GM18517 (cell line): ENCODE results near the gene MDK.

Source experiments
- ATAC-seq: cut with Tn5 transposase; IDR thresholded peaks from one replicate; pipeline ENCODE4 v1.9.1; 2021; ENCODE audit warnings: mild to moderate bottlenecking, moderate library complexity; ENCODE audit not compliant: unreplicated experiment

The MDK gene

GRCh38 chr11:46381048-46381818, at the start of gene MDK:
Gene MDK, plus strand, starts transcription at chr11:46381669. Its CDS starts 389 bp downstream, at chr11:46382058.
- ATAC-seq = no peak

GRCh38 chr11:46332093-46332567, 49.3 kb upstream of the MDK start:
- ATAC-seq = no peak

DNA sequence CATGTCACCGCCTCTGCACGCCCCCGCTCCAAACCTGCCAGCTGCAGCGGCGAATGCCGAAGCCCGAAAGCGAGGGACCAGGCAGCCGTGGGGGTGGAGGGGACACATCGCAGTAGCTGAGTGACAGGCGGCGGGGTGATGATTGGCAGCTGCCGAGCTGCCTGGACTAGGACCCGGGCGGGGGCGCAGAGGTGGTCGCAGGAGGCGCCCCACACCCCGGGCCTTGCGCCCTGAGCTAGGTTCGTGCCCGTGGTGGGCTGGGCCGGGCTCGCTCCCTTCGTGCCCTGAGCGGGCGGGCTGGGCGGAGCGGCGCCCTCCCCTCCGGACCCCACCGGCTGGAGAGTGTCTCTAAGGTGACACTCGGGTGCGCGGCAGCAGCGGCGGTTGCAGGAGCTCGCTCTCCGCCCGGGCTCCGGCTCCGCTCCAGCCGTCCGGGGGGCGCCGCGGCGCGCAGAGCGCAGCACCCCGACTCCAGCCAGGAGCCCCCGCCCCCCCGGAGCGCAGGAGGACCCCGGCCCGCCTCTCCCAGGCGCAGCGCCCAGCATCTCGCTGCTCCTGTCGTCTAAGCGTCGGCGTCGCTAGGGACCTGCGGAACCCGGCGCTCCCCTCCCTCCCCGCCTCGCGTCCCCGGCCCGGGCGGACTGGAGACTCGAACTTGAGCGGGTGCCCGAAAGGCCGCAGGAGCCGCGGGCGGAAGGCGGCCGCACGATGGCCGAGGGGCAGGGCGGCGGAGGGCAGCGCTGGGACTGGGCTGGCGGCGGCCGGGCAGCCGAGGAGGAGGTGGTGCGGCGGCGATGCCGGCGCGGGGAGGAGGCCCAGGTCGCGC, 48.7 kb upstream of the MDK start:
- no peak for ATAC-seq

DNA sequence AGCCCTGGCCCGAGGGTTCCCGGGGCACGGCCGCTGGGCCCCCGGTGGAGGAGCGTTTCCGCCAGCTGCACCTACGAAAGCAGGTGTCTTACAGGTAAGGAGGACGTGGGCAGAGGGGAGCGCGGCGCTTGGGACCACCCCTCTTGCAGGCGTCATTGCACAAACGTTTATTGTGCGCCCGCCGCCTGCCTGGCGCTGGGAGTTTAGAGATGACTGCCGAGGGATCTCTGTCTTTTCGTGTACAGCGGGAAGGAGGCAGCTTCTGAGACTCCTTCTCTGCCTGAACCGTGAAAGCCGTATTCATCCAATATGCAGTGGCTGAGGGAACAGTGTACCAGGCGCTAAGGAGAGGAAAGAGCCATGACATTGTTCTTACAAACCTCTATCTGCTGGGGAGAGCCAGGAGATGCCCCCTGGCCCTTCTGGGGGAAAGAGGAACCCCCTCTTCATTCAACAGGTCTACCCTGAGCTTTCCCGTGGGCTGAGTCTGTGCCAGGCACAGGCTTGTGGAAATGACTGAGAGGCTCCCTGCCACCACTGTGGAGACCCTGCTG, 48.0 kb upstream of the MDK start:
- ATAC-seq = no peak

- ATAC-seq = no peak
These were observed 47.3 kb upstream of the MDK start for GRCh38 chr11:46334211-46334610.

GRCh38 chr11:46335271-46335670, 46.2 kb upstream of the MDK start:
- no peak for ATAC-seq

GRCh38 chr11:46335890-46336562, 45.4 kb upstream of the MDK start:
- no peak for ATAC-seq

GRCh38 chr11:46336563-46337180, 44.8 kb upstream of the MDK start:
- no peak for ATAC-seq

DNA sequence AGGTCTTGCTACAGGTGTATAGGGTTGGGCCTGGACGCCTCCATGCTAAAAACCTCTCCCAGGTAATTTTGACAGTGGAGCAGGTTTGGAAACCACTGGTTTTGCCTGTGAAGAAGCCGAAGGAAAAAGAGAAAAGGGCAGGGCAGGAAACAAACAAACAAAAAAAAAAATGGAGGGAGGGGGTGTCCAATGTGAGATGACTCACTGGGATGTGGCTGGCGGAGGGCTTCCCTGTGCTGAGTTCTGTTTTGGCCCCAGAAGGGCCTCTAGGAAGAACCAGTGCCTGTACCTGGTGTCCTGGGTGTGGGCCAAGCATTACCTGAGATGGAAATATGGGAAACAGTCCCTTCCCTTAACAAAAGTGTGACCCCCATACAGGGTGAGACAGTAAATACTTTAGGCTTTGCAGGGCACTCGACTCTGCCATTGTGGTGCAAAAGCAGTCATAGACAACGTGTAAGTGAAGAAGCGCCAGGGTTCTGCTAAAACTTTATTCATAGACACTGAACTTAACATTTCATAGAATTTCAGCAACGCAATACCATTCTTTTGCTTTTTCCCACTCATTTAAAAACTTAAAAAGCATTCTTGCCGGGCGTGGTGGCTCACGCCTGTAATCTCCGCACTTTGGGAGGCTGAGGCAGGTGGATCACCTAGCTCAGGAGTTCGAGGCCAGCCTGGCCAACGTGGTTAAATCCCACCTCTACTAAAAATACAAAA, 43.7 kb upstream of the MDK start:
- ATAC-seq = no peak

- no peak for ATAC-seq
These were observed 42.9 kb upstream of the MDK start for GRCh38 chr11:46338636-46338987.

- no peak for ATAC-seq
These were observed 42.3 kb upstream of the MDK start for GRCh38 chr11:46338988-46339666.

GRCh38 chr11:46339816-46340215, 41.7 kb upstream of the MDK start:
- ATAC-seq = no peak

- no peak for ATAC-seq
These were observed 40.0 kb upstream of the MDK start for GRCh38 chr11:46341454-46341853.

- no peak for ATAC-seq
These were observed 39.2 kb upstream of the MDK start for GRCh38 chr11:46342239-46342638.

DNA sequence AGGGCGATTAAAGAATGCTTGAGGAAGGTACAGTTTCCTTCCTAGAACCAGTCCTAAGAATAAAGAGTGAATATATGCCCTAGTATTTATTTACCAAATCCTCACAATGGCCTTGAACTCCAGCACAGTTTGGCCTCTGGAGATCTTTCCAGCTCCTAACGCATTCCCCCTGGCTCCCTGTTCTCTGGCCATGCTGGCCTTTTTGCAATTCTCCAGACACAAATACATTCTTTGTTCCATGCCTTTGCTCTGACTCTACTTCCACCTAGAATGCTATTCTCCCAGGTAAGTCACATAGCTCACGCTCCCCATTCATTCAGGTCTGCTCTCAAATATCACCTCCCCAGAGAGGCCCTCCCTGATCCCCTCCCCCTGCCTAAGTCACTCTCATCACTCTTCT, 37.9 kb upstream of the MDK start:
- ATAC-seq = no peak

DNA sequence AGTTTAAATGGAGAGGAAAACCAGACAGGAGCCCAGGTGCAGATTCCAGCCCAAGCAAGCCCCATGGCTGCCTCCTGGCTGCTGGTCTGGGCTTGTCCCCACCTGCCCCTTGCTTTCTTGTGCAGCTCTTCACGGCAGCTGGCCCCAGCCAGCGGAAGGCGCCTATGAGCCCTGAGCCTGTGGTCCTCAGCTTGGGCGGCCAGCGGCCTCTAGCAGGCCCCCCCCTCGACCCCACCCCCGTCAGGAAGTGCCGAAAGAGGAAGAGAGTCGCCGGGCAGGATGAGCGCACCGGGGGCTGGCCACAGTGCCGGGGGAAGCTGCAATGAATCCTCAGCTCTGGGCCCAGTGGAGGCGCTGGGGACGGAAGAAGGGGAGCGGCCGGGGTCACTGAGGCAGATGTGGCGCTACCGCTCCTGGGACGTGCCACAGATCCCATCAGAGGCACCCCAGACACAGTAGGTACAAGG, 36.3 kb upstream of the MDK start:
- no peak for ATAC-seq

- ATAC-seq = no peak
These were observed 35.5 kb upstream of the MDK start for GRCh38 chr11:46345881-46346484.

DNA sequence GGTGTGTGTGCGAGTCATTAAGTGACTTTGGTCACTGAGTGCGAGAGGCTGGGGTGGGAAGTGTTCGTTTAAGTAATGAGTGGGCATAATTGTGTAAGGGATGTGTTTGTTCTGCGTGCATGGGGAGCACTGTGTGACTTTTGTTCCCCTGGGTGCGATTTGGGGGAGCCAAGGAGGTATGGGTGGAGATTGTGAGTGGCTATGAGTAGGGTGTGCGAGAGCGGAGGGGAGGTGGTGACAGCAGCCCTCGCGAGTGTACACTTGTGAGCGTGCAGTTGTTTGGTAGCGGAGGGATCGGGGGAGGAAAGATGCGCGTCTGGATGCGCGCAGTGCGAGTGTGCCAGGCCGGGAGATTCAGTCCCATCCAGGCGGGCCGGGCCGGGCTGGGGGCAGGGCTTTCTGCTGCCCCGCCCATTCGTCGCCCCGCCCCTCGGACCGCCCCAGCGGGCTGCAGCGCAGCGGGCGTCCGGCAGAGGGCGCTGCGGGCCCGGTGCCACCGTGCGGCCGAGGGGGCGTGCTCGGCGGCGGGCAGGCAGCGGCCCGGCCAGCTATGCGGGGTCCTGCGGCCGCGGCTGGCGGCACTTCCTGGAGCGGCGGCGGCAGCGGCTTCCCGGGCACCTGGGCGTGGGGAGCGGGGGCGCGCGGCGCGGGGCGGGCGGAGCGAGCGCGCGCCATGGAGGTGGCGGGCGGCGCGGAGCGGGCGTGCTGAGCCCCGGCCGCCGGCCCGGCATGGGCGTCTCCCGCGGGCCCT, 34.4 kb upstream of the MDK start, which contains the start of gene DGKZ:
Gene DGKZ, plus strand, starts transcription at position 578 of the 751 bp plus-strand sequence. CDS start 197 bp downstream, outside the sequence.
- peak; percentile 47 for ATAC-seq
